ENCODE measurements around the gene NCOA7. TPM values are rescaled to one million over a fixed set of nuclear protein-coding genes. Genes with fewer than 3 reads are reported as not detected.
A peak's percentile ranks its signal among the peaks of the same experiment; 100 is the strongest.
"Not testable (repeated sequence)": the region's sequence is repeated elsewhere in the genome, so short reads cannot be mapped to it uniquely, and the experiment has no call there.

NCOA7 gene
- total and polyA plus RNA-seq, 10 of the 15 experiments (the other 5 are each of a cell fraction or from before 2014, with no cell fraction given): 18.9 to 50.3 (median 34.2) TPM

- 39% methylated on average over 4 of the region's 4 CpGs for WGBS (ENCODE audit: insufficient coverage, insufficient replicate concordance, low lambda C conversion rate, missing lambda C conversion rate)
- Histone ChIP-seq H3K79me2 (ENCODE audit: control insufficient read depth, insufficient read depth, low read length) (no peaks in the 10 kb centered on the region), H3K36me3 (ENCODE audit: control insufficient read depth in 2 of 2, insufficient read depth in 2 of 2, low read length in 1 of 2) (no peaks in the 10 kb centered on the region), H3K27ac (ENCODE audit: control insufficient read depth, insufficient read depth) (no peak overlapping the region), H3K9ac (ENCODE audit: control insufficient read depth, insufficient read depth, low read length) (no peak overlapping the region), H4K20me1 (ENCODE audit: control insufficient read depth, insufficient read depth) (no peaks in the 10 kb centered on the region), H3K27me3 (replicated peaks in 1 of 2; ENCODE audit: control insufficient read depth in 2 of 2, insufficient read depth in 2 of 2, low read length in 1 of 2) (no peaks in the 10 kb centered on the region; a peak in 1 of 4 replicates), H2AFZ (ENCODE audit: control insufficient read depth, low read depth, low read length) (no peak overlapping the region), H3K4me2 (ENCODE audit: control insufficient read depth, insufficient read depth) (0 out of 2 replicates have a peak overlapping the region, but pooled peaks have one; percentile 48), H3K9me3 (replicated peaks; ENCODE audit: control insufficient read depth, insufficient read depth, low read length) (no peaks in the 10 kb centered on the region), H3K4me1 (ENCODE audit: control insufficient read depth, insufficient read depth, low read length) (no peaks in the 10 kb centered on the region), H3K4me3 (no peak overlapping the region)
- FAIRE-seq (no peak), ATAC-seq (peak; percentile 75), DNase-seq (ENCODE audit: low read depth, low spot score) (no peak)
- SMC1A ChIA-PET (ENCODE audit: uncharacterized antibody, unreplicated experiment): no interaction called here
- TF ChIP-seq TCF7 (IDR thresholded peaks at IDR 0.05; ENCODE audit: borderline replicate concordance) (no peak), CHD1 (IDR thresholded peaks at IDR 0.05; ENCODE audit: low read depth, low read length) (no peak), MTA2 (IDR thresholded peaks at IDR 0.05; ENCODE audit: low read depth) (no peak), RCOR1 (conservative IDR thresholded peaks at IDR 0.05; ENCODE audit: low read depth, low read length) (no peak)
- TF ChIP-seq, protein P1, sequence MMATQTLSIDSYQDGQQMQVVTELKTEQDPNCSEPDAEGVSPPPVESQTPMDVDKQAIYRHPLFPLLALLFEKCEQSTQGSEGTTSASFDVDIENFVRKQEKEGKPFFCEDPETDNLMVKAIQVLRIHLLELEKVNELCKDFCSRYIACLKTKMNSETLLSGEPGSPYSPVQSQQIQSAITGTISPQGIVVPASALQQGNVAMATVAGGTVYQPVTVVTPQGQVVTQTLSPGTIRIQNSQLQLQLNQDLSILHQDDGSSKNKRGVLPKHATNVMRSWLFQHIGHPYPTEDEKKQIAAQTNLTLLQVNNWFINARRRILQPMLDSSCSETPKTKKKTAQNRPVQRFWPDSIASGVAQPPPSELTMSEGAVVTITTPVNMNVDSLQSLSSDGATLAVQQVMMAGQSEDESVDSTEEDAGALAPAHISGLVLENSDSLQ (IDR thresholded peaks at IDR 0.05): peak; percentile 62; the same call in 1 of the 2 replicates
- TF ChIP-seq, protein P2, sequence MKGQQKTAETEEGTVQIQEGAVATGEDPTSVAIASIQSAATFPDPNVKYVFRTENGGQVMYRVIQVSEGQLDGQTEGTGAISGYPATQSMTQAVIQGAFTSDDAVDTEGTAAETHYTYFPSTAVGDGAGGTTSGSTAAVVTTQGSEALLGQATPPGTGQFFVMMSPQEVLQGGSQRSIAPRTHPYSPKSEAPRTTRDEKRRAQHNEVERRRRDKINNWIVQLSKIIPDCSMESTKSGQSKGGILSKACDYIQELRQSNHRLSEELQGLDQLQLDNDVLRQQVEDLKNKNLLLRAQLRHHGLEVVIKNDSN (IDR thresholded peaks at IDR 0.05; ENCODE audit: borderline replicate concordance, extremely low read length, insufficient read depth, low read depth, low read length): no peak
- BruUV-seq (replicated peaks): no TSS peak
- RAD21 ChIA-PET (ENCODE audit: unreplicated experiment): no interaction called here
- intact Hi-C loops (cut with micrococcal nuclease; ENCODE audit: unreplicated experiment): no loop called here
- in situ Hi-C loops (cut with MboI): loop anchor here (25.0 kb wide), 3 partner anchors 611 to 1339 kb away; partner anchors contain the start of genes RSPO3 and TPD52L1
- POLR2A ChIA-PET: no interaction called here
- CTCF ChIA-PET: interaction anchor here (0.6 to 2.3 kb wide), 3 partner anchors 144 to 461 kb away, joined by 3 to 9 read pairs (median 4); no protein-coding TSS in a partner anchor
Measured at GRCh38 chr6:125773387-125774341, 17.1 kb upstream of the NCOA7 start.

GRCh38 chr6:125776107-125776826 is 14.5 kb upstream of the NCOA7 start:
- FAIRE-seq: not testable (repeated sequence)

More at GRCh38 chr6:125776107-125776826, 14.5 kb upstream of the NCOA7 start:
- ChIA-PET CTCF (interaction anchor here (0.8 to 23.8 kb wide), 3 partner anchors 99 to 465 kb away, joined by 3 to 505 read pairs (median 5); partner anchors contain the start of gene HINT3), POLR2A (interaction anchor here (0.7 kb wide), 1 partner anchor 57 kb away, joined by 6 read pairs; no protein-coding TSS in a partner anchor)
- WGBS (ENCODE audit: insufficient coverage, insufficient replicate concordance, low lambda C conversion rate, missing lambda C conversion rate): 52% methylated on average over 12 of the region's 14 CpGs
- H4K20me1 ChIP-seq (ENCODE audit: control insufficient read depth, insufficient read depth); intact Hi-C loops (cut with micrococcal nuclease; ENCODE audit: unreplicated experiment); H3K4me1 ChIP-seq (ENCODE audit: control insufficient read depth, insufficient read depth, low read length); H3K27ac ChIP-seq (ENCODE audit: control insufficient read depth, insufficient read depth); RAD21 ChIA-PET (ENCODE audit: unreplicated experiment); ATAC-seq; H3K27me3 ChIP-seq (replicated peaks in 1 of 2; ENCODE audit: control insufficient read depth in 2 of 2, insufficient read depth in 2 of 2, low read length in 1 of 2); H3K4me2 ChIP-seq (ENCODE audit: control insufficient read depth, insufficient read depth); H2AFZ ChIP-seq (ENCODE audit: control insufficient read depth, low read depth, low read length); DNase-seq (ENCODE audit: low read depth, low spot score); H3K79me2 ChIP-seq (ENCODE audit: control insufficient read depth, insufficient read depth, low read length); SMC1A ChIA-PET (ENCODE audit: uncharacterized antibody, unreplicated experiment); H3K9me3 ChIP-seq (replicated peaks; ENCODE audit: control insufficient read depth, insufficient read depth, low read length); H3K9ac ChIP-seq (ENCODE audit: control insufficient read depth, insufficient read depth, low read length); H3K36me3 ChIP-seq (ENCODE audit: control insufficient read depth in 2 of 2, insufficient read depth in 2 of 2, low read length in 1 of 2); BruUV-seq (replicated peaks); H3K4me3 ChIP-seq: not testable (repeated sequence)
- in situ Hi-C loops (cut with MboI): loop anchor here (25.0 kb wide), 1 partner anchor 1511 kb away; no protein-coding TSS in a partner anchor

Data from GM12878 (cell line).